NB4 (cell line): ENCODE measurements around the gene RFX4.

Experiments used
- MYC ChIP-seq: IDR thresholded peaks from 2 replicates; pipeline ENCODE4 v1.6.1; 2011; ENCODE audit warnings: low read depth, low read length
- POLR2A ChIP-seq: IDR thresholded peaks from 2 replicates; pipeline ENCODE4 v1.6.1; 2011; ENCODE audit warnings: mild to moderate bottlenecking; ENCODE audit not compliant: insufficient read length; ENCODE audit errors: extremely low read depth
- TF ChIP-seq, protein P1 (sequence below): IDR thresholded peaks from 2 replicates; pipeline ENCODE4 v1.6.1; 2011; ENCODE audit warnings: low read depth, low read length
- TF ChIP-seq, protein P2 (sequence below): IDR thresholded peaks from one replicate; pipeline ENCODE4 v1.5.1; 2012; ENCODE audit warnings: low read depth, low read length

DNA sequence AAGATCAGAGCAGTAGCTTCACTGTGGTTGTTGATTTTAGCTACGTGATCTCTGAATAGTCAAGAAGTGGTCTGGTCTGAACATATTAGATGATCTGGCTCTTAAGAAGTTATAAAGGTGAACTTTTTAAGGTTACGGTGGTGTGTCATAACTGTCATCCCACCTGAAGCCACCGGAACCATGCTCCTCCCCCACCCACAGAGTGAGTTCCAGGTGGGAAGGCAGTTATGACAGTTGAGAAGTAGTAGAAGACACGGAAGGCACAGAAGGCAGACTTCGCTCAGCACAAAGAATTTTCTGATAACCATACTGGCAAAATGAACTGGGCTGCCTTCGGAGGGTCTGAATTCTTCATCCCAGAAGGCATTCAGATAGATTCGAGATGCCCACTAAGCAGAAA lies 101.7 kb downstream of the RFX4 start:
- TF ChIP-seq, protein P1, sequence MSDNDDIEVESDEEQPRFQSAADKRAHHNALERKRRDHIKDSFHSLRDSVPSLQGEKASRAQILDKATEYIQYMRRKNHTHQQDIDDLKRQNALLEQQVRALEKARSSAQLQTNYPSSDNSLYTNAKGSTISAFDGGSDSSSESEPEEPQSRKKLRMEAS: no peak
- TF ChIP-seq, protein P2, sequence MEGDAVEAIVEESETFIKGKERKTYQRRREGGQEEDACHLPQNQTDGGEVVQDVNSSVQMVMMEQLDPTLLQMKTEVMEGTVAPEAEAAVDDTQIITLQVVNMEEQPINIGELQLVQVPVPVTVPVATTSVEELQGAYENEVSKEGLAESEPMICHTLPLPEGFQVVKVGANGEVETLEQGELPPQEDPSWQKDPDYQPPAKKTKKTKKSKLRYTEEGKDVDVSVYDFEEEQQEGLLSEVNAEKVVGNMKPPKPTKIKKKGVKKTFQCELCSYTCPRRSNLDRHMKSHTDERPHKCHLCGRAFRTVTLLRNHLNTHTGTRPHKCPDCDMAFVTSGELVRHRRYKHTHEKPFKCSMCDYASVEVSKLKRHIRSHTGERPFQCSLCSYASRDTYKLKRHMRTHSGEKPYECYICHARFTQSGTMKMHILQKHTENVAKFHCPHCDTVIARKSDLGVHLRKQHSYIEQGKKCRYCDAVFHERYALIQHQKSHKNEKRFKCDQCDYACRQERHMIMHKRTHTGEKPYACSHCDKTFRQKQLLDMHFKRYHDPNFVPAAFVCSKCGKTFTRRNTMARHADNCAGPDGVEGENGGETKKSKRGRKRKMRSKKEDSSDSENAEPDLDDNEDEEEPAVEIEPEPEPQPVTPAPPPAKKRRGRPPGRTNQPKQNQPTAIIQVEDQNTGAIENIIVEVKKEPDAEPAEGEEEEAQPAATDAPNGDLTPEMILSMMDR: no peak
- TF ChIP-seq POLR2A (no peak), MYC (no peak)
